NCI-H1105 (cell line): ENCODE results near the gene DCDC2B.
A peak's percentile ranks its signal among the peaks of the same experiment; 100 is the strongest.
"Not testable (repeated sequence)": the region's sequence is repeated elsewhere in the genome, so short reads cannot be mapped to it uniquely, and the experiment has no call there.

ENCODE experiments used
- DNase-seq: peaks from one replicate; lab custom pipeline; 2025; lab: John Stamatoyannopoulos, UW

DCDC2B gene

DNA sequence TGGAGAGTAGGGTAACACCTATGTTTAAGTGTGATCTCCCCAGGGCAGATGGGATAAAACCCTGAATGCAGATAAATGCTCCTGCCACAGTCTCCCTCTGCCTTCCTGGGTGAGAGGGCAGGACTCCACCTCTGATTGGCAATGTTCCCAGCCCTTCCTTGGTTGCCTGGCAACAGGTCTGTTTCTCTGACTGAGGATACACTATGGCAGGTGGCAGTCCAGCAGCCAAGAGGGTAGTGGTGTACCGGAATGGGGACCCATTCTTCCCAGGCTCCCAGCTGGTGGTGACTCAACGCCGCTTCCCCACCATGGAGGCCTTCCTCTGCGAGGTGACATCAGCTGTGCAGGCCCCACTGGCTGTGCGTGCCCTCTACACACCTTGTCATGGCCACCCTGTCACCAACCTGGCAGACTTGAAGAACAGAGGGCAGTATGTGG lies at the start of gene DCDC2B:
Gene DCDC2B (plus strand): TSS at position 199 of the 438 bp plus-strand sequence. CDS start 5 bp downstream, at position 204.
- DNase-seq, result peak; percentile 96

- no peak for DNase-seq
Observed at GRCh38 chr1:32159189-32159588, 49.7 kb upstream of the DCDC2B start.

GRCh38 chr1:32163405-32163804 lies 45.5 kb upstream of the DCDC2B start:
- no peak for DNase-seq

DNA sequence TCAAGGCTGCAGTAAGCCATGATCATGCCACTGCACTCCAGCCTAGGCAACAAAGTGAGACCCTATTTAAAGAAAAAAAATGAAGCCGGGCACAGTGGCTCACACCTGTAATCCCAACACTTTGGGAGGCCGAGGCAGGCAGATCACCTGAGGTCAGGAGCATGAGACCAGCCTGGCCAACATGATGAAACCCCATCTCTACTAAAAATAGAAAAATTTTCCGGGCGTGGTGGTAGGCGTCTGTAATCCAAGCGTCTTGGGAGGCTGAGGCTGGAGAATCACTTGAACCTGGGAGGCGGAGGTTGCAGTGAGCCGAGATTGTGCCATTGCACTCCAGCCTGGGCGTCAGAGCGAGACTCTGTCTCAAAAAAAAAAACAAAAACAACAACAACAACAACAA lies 43.3 kb upstream of the DCDC2B start:
- not testable (repeated sequence) for DNase-seq

DNA sequence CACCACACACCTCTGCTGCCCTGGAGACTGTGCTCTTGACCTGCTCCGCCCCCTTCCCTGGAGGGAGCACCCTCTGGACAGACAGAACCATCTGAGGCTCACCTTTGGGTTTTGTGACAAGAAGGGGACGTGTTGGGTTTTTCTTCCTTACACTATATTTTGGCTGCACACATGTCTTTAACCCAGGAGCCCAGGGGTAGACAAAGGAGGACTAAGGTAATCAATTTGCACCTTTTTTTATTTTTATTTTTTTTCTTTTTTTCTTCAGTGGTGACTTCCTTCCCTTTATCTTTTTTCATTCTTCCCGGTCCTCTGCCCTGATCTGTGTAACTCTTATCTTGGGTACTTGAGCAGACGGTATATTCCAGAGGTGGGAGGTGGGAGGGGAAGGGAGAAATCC lies 37.9 kb upstream of the DCDC2B start:
- DNase-seq, result no peak

DNA sequence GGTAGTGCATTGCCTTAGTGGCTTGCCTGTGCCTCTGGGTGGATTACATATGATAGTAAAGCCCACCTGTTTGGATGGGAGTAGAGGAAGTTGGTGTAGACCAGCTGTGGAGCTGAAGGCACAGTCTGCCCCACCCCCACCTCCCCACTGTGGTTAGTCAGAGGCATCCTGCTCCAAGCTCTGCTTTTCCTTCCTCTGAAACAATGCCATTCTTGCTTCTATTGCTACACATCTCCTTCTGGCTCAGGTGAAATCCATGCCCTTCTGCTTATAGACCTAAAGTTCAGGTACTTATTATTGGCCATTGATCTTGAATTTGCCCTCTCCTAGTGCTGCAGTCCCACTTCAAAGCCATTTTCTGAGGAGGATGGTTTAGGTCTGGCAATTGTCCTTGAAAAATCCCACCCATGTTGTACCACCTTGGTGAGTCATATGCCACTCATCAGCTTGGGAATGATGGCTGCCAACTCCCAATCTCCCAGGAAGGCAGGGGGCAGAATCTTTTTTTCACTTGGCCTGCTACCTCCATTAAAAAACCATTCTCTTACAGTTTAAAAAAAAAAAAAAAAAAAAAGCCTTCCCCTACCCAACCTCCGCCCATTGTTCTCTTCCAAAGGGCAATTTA lies 36.2 kb upstream of the DCDC2B start:
- DNase-seq, result no peak

- no peak for DNase-seq
Observed at GRCh38 chr1:32178380-32179192, 30.3 kb upstream of the DCDC2B start.

DNA sequence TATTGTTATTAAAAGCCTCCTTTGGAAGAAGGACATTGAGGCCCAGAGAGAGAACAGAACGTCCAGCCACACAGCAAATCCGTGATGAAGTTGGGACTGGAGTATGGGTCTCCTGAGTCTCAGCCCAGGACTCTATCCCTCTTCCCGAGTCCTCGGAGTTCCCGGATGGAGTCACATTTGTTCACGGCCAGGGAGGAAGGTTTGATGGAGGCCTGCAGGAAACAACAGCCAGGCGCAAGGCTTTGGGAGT lies 29.8 kb upstream of the DCDC2B start:
- DNase-seq, result peak; percentile 58

DNA sequence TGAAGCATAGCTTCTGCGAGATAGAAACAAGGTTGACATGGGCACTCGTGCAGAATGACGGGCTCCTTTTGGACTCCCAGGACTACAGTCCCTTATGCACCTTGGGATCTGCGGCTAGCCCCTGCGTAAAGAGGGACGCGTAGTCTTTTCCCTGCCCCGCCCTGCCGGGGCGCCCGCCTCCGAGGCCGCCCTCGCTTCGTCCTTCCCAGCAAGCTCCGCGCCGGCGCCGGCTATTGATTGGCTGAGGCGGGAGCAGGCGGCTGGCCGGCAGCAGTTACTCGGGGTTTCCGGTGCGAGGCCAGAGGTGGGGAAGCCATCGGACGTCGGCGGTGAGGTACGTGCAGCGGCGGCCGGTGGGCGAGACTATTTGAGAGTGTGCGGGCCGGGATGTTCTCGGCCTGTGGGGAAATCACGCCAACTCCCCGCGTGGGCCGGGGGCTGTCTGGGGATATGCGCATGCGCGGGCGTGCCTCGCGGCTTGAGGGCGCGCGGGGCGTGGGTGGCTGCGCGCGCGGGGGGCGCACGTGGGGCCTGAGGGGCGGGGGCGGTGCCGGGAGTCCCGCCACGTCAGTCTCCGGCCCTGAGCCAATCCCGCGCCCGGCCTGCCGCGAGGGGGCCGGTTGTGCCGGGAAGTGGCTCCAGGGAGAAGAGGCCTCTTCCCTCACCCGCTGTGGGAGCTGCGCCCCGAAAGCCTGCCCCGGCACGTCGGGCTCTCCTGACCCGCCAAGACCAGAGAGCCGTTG lies 29.3 kb upstream of the DCDC2B start, which contains the start of gene TXLNA:
Gene TXLNA (plus strand): TSS at position 233 of the 743 bp plus-strand sequence. CDS start 671 bp downstream, outside the sequence.
- peak; percentile 94 for DNase-seq

DNA sequence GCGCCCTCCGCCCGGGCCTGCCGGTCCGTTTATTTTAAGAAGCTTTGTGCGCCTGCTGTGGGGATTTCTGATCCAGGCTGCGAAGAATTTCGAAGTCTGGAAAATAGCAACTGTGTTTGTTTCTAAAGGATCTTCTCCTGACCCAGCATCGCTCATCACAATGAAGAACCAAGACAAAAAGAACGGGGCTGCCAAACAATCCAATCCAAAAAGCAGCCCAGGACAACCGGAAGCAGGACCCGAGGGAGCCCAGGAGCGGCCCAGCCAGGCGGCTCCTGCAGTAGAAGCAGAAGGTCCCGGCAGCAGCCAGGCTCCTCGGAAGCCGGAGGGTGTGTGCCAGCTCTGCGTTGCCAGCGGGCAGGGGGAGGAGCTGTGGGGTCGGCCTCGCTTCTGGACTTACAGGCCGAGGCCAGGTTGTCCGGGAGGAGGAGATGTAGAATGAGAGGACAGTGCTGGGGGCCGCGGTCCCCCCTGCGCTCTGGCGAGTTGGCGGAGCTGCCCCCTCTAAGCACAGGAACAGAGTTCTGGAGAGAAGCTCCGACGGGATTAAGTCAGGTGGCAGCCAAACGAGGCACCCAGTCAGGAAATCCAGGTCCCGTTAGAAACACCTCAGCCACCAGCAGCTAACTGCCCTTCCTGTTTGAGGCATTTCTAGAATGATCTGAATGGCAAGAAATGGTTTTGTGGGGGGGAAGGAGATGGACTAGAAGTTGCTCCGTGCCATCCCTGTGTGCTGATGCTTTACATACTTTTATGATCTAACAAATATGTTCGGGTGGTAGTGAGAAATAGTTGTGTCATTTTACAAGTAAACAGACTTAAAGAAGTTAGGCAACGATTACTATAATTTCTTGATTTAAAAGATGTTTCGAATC lies 28.5 kb upstream of the DCDC2B start:
- no peak for DNase-seq

- DNase-seq, result no peak
Observed at GRCh38 chr1:32181065-32181464, 27.8 kb upstream of the DCDC2B start.

DNA sequence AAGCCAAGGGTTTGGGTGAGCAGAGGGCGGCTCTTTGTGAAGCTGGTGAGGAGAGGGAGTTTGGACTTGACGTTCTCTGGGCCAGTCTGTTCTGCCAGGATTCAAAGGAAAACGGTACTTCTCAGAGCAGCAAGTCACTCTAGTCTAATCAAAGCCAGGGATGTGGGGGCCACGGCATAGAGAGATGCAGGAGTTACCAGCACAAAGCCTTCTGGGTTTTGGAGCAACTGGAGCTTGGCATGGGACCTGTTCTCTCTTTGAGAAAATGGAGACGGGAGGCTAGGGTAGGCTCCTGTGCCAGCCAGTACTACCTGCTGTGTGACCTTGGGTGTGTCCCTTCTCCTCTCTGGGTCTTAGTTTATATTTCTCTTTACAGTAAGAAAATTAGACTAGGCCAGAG lies 27.3 kb upstream of the DCDC2B start:
- DNase-seq, result no peak

- no peak for DNase-seq
Observed at GRCh38 chr1:32182060-32182459, 26.8 kb upstream of the DCDC2B start.

DNA sequence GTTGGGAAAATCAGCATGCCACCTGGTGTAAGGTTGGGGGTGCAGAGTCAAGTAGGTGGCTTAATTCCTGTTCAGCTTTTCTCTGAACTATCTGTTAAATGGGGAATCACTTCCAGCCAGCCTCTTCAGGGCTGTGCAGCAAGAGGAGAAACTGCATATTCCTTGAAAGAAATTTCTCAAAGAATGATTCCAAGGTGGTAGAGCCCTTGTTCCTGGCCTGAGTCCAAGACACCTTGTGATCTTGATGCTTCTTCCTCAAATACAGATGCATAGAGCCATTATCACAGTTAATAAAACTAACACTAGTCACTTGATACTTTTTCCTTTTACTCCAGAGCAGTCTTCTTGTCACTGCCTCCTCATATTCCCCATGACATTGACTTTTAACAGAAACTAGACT lies 24.2 kb upstream of the DCDC2B start:
- no peak for DNase-seq

DNA sequence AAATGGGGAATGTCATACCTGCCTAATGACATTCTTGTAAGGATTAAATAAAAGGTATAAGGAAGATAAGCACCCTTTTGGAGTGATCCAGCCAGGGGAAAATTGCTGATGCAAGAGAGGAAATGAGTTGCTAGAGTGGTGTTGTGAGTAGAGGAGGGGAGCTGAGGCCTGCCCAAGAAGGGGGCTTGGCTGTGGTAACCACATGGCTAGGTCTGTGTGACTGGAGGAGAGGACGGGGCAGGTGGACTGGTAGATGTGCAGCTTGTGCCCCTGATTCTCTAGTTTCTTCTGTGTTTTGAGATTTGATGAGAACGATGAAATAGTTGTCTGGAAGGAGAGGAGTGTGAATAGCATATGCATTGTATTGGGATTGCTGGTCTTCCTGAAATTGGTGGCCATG lies 22.8 kb upstream of the DCDC2B start:
- DNase-seq, result no peak

DNA sequence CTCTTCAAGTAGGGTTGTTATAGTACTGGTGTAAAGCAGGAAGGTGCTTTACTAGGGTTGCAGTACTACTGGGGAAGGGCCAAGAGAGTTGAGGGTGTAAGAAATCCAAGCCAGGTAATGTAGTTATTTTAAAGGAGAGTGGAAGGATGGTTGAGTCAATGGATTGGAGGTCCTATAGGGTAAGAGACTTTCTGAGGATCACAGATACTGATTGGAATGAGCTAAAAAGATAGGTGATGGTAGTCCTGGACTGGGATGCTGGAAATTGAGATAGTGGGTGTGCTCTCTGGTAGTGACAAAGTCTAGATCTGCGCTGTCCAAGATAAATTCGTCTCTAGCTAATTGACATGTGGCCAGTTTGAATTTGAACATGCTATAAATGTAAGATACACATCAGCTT lies 22.4 kb upstream of the DCDC2B start:
- no peak for DNase-seq

DNA sequence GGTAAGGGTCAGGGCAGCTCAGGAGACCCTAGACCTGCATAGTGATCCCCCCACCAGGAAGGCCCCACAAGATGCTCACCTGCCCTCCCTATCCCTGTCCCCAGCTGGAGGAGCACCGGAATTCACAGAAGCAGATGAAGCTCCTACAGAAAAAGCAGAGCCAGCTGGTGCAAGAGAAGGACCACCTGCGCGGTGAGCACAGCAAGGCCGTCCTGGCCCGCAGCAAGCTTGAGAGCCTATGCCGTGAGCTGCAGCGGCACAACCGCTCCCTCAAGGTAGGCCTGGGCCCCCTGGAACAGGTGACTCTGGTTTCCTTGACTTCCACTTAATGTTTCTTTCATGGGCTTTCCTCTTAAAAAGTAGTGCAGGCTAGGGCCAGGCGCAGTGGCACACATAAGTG lies 21.0 kb upstream of the DCDC2B start:
- DNase-seq, result no peak

- DNase-seq, result no peak
Observed at GRCh38 chr1:32192220-32192948, 16.5 kb upstream of the DCDC2B start.

DNA sequence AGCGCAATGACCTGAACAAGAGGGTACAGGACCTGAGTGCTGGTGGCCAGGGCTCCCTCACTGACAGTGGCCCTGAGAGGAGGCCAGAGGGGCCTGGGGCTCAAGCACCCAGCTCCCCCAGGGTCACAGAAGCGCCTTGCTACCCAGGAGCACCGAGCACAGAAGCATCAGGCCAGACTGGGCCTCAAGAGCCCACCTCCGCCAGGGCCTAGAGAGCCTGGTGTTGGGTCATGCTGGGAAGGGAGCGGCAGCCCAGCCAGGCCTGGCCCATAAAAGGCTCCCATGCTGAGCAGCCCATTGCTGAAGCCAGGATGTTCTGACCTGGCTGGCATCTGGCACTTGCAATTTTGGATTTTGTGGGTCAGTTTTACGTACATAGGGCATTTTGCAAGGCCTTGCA lies 13.9 kb upstream of the DCDC2B start:
- no peak for DNase-seq

- no peak for DNase-seq
Observed at GRCh38 chr1:32195531-32195930, 13.4 kb upstream of the DCDC2B start.
